Fibroblast of skin of right quadriceps (primary cell): ENCODE measurements around the gene GPHN.

Experiments used
- DNase-seq: peaks from one replicate; pipeline ENCODE4 v3.0.0-alpha.2; 2013

Gene GPHN

DNA sequence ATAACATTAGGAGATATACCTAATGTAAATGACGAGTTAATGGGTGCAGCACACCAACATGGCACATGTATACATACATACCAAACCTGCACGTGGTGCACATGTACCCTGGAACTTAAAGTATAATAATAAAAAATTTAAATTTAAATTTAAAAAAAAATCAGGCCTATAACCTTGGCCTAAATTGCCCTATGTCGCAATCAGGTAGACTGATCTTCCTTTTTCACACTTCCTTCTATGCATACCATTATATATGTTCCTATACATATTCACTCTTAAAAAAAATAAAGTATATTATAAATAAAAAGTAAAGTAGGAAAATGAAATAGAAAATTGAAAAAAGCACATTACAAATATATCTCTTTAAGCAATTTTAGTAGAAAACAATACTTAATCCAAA lies 563.6 kb downstream of the GPHN start:
- DNase-seq = no peak

DNA sequence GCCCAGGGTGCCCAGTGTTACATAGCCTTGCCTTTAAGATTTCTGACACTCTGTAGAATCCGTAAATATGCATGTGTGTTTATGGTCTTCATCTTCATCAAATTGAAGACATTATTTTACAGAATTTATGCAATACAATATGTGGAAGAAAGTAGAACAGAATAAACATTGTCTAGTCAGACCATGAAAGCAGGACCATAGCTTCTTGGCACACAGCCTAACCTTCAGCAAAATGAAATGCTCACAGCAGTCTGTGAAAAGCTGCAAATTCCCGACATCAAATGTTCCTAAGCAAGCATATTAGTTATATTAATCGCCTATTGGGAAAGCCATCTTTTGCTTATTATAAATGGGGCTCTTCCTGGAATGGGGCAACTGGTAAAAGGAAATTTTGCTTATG lies 570.0 kb downstream of the GPHN start:
- no peak for DNase-seq

DNA sequence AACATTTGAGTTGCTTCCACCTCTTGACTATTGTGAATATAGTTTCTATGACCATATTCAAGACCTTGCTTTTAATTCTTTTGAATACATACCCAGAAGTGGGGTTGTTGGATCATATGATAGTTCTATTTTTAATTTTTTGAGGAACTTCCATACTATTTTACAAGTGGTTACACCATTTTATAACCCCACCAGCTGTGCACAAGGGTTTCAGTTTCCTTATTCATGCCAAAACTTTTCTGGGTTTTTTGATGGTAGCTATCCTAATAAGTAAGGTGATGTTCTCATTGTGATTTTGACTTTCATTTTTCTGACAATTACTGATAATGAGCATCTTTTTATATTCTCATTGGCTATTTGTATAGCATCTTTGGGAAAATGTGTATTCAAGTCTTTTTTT lies 571.9 kb downstream of the GPHN start:
- no peak for DNase-seq

- DNase-seq = no peak
Observed at GRCh38 chr14:67108230-67108629, 600.3 kb downstream of the GPHN start.

- DNase-seq = peak; percentile 5
Observed at GRCh38 chr14:67111022-67111421, 603.1 kb downstream of the GPHN start.

- DNase-seq = no peak
Observed at GRCh38 chr14:67112344-67112743, 604.4 kb downstream of the GPHN start.

GRCh38 chr14:67127174-67127573 lies 619.2 kb downstream of the GPHN start:
- no peak for DNase-seq

DNA sequence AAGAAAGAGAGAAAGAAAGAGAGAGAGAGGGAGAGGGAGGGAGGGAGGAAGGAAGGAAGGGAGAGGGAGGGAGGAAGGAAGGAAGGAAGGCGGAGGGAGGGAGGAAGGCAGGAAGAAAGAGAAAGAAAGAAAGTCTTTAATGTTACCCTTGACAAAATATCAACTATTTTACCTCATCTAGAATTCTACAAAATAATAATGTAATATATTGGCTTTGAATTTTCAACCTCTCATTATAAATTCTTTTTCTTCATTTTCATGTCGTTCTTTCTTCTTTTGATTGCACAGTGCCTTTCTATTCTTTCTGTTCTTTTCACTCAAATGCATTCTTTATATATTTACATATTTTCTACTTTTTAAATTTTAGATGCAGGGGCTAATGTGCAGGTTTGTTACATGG lies 621.8 kb downstream of the GPHN start:
- no peak for DNase-seq

- DNase-seq = no peak
Observed at GRCh38 chr14:67131691-67132090, 623.7 kb downstream of the GPHN start.

DNA sequence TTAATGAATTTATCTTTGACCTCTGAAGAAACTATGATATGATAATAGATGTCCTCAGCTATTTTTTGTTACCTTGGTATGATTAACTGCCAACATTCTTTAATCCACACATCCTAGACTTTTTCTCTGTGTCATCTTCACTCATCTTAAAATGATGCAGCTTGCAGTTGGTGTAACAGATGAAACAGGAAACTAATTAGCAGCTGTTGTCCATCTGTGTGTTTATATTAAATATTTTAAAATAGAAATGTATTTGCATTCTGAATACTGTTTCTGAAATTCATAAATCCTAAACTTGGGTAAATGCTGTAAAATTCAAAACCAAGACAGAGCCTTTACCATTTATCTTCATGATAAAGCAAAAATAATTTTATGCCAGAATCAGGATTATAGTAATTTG lies 625.2 kb downstream of the GPHN start:
- DNase-seq = no peak

- DNase-seq = no peak
Observed at GRCh38 chr14:67133595-67134441, 625.9 kb downstream of the GPHN start.

GRCh38 chr14:67137744-67138371 lies 629.9 kb downstream of the GPHN start:
- peak; percentile 16 for DNase-seq

DNA sequence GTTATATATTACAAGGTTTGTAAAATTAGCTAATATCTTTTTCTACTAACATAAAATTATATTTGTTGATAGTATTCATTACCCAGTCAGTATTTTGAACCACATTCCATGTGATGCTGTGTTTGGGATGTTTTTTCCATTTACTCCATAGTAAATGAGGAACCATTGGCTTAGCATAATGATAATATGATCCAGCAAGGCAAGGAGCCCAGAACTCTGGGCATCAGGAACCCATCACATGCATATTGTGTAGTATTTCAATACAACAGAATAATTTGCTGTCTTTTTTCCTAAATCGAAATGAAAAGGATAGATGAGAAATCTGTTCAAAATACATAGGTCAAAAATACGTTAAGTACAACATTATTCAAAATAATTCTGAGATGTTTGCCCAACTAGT lies 632.6 kb downstream of the GPHN start:
- DNase-seq = no peak

GRCh38 chr14:67141146-67141900 lies 633.4 kb downstream of the GPHN start:
- DNase-seq = no peak

GRCh38 chr14:67151082-67151666 lies 643.2 kb downstream of the GPHN start:
- no peak for DNase-seq

DNA sequence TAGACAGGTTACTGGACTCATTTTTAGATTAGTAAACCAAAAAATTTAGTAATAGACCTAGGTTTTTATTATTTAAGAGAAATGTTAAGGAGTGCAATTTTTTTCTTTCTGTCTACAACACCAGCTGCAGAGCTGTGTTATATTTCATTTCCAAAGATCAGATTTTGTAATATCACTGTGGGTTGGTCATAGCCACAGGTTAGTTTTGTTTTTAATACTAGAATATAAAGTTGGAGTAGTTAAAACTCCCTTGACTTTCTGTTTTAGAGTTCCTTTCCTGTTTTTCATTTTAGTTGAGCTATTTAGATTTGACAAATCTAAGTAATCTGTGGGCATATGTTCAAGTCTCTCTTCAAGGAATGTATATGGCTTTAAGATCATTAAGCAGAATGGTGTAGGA lies 650.6 kb downstream of the GPHN start:
- DNase-seq = no peak

DNA sequence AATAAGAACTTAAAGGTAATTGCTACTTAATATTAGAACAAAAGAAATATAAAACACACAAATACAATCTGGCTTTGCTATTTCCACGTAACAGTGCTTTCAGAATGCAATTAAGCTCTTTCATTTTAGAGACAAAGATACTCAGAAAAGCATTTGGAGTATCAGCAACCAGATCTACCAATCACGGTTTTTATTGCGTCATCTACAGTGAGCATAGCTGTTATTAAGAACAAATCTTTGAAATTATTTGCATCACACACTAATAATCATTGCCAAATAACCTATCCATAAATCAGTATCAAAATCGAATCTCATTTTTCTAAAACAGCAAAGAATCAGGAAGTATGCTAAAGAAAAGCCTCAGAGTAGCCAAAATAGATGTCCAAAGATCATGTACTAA lies 654.4 kb downstream of the GPHN start:
- DNase-seq = no peak

- peak; percentile 43 for DNase-seq
Observed at GRCh38 chr14:67166450-67166853, 658.5 kb downstream of the GPHN start.

DNA sequence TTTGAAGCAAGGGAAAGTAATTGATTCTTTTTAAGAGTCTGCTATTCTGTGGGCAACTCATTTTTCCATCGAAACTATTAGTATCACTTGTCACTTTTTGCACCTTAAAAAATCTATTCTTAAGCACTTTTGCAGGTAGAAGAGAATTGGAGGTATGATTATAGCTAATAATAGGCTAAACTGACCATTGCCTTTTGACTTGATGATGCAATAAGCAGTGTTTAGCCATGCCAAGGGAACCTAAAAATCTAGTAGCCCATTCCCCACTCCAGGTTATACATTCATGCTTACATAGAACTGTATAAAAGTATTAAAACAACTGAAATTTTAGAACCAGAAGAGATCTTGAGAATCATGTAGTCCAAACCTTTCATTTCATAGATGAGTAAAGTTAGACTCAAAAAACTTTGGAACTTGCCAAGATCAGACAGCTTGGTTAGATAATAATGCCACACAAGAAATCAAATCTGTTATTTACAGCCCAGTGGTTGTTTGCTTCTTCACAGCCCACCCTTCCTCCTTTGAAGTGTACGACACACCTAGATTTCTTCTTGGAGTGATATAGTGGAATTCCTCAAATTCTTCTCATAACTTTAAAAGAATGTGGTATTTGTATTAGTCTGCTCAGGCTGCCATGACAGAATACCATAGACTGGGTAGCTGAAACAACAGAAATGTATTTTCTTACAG lies 659.6 kb downstream of the GPHN start:
- DNase-seq = peak; percentile 26

GRCh38 chr14:67168110-67168441 lies 660.1 kb downstream of the GPHN start:
- no peak for DNase-seq

- DNase-seq = no peak
Observed at GRCh38 chr14:67170660-67171059, 662.7 kb downstream of the GPHN start.

DNA sequence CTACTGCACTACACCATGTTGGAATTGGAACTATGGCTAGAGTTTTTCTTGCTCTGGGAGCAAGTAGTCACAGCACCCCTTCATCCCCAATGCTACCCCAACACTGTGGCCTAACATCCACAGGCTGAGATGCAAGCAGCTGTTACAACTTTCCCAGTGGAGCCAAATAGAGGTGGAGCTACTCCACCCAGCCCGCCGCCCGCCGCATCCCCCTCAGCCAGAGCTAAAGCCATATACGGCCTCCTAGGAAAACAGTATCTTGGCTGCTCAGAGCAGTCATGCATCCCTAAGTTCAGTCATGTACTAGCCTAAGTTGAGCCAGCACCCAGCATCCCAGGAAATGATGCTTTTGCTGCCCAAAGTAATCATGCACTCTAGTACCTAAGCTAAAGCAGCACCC lies 664.1 kb downstream of the GPHN start:
- no peak for DNase-seq

DNA sequence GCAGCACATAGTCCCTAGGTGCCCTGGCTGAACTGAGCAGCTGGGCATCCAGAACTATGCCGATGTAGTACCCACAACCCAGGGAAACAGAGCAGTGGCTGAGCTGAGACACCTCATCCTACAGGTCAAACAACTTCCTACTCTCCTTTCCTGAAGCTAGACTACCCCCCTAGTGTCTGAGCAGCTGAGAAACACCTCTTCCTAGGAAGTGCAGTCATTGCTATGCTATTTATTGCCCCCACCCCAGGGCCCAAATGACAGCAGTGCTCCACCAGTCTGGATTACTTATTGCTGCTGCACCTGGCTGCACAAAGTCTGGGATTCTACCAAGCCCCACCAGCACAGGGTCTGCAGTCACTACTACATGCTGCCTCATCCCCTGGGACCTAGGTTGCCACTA lies 664.6 kb downstream of the GPHN start:
- DNase-seq = no peak
